Anterior cingulate cortex (tissue), 58 donors: ENCODE results near the gene NHS.

Experiments used
- DNase-seq, 58 donors: peaks; one replicate each; lab custom pipeline; 2025; lab: John Stamatoyannopoulos, UW

NHS gene

DNA sequence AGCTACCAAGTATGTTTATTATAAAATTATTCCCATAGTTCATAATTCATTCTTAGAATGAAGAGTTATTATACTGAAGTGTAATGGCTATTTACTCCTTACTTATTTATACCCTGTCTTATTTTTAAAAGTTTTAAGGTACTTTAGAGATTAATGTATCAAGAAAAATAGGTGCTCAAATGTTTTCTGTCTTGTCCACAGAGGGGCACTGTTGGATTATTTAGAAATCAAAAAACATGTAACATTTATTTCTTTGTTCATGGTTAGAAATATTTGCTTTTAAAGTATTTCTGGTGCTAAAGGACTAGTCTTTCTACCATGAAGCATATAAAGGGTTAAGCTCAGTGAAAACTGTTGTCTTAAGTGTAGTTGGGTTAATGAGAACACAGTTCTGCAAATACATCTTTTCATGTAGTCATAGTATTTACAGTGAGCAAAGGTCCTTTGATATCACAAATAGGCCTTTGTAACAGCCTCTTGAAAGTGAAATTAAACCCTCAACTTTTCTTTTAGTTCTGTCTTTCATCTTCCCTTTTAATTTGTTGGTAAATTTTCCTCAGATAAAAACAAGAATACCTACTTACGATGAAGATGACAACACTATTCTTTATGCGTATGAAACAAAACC, 370.0 kb downstream of the NHS start:
- DNase-seq: no peak

DNA sequence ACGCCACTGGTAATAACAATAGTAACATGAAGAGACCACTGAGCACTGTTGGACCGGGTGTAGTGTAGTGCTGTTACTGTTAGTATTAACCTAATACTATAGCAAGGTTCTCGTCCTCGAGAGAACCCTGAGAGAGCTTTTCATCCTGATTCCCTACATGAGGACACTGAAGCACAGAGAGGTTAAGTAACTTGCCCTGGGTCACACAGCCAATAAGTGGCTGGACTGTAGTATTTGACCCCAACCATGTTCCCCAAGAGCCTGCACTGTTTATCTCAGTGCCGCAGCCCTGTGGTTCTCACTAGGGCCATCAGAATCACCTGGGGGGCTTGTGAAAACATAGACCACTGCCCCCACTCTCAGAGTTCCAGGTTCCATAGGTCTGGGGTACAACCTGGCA, 372.7 kb downstream of the NHS start:
- no peak for DNase-seq

- DNase-seq: no peak
Observed at GRCh38 chrX:17748684-17749083, 373.7 kb downstream of the NHS start.

DNA sequence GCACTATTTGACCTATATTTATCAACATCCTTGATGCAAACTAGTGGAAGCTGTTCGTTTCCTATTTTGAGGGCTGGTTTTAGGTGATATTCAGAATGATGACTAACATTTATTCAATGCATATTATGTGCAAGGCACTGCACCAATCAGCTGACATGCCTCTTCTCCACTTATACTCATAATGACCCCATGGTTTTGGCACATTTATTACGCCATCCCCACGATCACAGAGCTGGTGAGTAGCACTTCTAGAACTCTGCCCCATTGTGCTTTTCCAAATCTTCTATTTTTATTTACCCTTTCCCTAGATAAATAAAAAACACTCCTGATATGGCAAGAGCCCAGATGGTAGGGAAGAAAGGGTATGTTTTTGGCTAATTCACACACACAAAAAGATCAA, 375.4 kb downstream of the NHS start:
- DNase-seq: no peak

DNA sequence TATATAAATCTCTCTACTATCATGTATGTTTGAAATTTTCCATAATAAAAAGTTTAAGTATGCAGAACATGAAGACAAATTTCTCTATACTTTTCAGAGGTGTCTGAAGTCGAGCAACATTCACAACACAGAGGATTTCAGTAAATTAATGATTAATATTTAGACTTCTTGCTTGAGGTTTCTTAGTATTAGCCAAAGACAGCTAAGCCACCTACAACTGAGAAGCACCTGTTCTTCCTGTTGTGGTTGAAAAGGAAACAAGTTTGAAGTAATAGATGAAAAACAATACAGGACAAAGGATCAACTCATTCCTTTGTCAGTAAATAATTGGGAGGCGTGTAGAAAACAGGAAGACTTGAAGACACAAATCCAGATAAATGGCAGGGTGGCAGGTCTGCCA, 383.4 kb downstream of the NHS start:
- no peak for DNase-seq

DNA sequence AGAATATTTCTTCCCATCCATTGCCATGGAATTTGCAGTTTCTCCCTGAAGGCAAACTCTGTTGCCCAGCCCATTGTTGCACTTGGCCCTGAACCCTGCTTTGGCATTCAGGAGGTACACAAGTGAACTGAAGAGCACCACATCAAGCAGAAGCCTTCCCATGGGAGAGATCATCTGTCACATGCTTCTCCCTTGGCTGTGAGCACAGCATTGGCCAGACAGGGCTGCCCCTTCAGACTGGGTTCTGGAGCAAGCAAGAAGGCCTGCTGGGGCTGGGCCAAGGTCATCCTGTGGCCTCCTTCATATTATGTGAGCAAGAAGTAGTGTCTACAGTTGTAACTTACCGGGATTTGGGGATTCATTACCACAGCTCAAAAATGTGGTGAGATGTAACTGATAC, 385.0 kb downstream of the NHS start:
- no peak for DNase-seq

GRCh38 chrX:17767734-17768133, 392.7 kb downstream of the NHS start:
- DNase-seq: no peak

DNA sequence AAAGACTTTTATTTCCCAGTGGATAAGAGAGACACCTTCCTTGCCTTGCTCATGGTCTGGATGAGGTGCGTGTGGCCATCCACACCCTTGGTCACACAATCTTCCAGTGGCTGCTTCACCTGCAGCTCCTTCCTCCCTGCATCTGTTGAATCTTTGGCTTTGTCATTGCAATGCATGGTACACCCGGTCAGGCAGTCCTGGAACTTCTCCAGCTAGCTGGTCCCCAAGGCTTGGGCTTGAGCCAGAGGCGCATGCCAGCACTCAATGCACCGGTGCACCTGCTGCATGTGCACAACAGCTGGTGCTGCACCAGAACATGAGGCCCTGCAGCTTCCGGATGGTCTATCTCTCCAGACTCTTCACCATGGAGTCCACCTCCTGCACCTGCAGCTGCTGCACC, 394.0 kb downstream of the NHS start:
- DNase-seq: no peak

DNA sequence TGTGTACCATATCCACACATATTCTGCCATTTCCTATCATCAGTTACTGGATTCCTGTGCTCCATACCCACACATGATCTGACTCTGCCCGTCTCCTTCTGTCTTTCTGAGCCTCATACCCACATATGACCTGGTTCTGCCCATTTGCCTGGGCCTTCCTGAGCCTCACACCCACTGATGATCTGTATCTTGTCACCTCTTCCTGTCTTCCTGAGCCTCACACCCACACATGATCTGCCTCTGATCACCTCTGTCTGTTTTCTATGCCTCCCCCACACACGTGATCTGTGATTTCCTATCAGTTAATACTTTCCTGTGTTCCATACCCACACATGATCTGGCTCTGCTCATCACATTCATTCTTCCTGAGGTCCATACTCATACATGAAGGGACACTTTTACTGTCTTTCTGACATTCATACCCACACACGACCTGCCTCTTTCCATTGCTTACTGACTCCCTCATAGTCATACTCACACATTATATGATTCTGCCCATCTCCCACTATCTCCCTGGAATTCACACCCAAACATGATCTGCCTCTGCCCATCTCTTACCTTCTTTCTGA, 394.8 kb downstream of the NHS start:
- DNase-seq: no peak

DNA sequence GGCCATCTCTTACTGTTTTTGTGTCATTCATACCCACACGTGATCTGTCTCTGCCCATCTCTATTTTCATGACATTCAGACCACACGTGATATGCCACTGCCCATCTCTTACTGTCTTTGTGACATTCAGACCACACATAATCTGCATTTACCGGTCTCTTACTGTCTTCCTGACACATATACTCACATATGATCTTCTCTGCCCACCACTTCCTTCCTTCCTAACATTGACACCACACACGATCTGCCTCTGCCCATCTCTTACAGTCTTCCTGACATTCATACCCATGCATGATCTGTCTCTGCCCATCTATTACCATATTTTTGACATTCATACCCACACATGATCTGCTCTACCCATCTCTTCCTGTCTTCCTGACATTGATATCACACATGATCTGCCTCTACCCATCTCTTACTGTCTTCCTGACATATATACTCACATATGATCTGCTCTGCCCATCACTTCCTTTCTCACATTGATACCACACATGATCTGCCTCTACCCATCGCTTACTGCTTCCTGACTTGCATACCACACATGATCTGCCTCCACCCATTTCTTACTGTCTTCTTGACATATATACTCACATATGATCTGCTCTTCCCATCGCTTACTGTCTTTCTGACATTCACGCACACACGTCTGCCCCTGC, 398.3 kb downstream of the NHS start:
- DNase-seq: no peak

DNA sequence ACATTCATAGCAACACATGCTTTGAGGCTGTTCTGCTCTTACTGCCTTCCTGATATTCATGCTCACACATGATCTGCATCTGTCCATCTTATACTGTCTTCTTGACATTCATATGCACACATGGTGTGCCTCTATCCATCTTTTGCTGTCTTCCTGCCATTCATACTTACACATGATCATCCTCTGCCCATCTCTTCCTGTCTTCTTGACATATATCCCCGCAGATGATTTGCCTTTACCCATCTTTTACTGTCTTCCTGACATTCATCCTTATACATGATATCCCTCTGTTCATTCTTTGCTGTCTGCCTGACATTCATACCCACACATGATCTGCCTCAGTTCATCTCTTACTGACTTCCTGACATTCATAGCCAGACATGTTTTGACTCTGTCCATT, 399.1 kb downstream of the NHS start:
- DNase-seq: no peak

- DNase-seq: no peak
Observed at GRCh38 chrX:17778997-17779396, 404.0 kb downstream of the NHS start.

DNA sequence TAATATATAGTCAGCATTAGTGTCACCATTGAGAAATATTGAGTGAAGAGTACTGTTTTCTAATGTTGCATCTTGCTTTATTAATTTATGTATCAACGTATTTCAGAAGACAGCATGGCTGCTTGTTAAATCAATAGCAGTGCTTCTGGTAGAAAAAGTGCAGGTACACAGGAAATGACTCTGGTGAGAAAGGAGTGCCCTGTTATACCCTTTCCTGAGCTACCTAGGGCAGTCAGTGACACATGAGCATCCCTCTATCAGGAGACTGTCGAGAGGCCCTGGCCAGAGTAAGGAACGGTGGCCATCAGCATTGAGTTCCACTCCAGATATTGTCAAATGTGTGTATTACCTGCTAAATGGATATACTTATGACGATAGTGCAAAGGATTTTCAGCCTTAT, 404.4 kb downstream of the NHS start:
- no peak for DNase-seq
